NCI-H1694 (cell line): ENCODE measurements around the gene PDLIM3.
"Not testable (repeated sequence)": the region's sequence is repeated elsewhere in the genome, so short reads cannot be mapped to it uniquely, and the experiment has no call there.

Experiments used
- DNase-seq: peaks from one replicate; lab custom pipeline; 2025; lab: John Stamatoyannopoulos, UW

PDLIM3 gene

DNA sequence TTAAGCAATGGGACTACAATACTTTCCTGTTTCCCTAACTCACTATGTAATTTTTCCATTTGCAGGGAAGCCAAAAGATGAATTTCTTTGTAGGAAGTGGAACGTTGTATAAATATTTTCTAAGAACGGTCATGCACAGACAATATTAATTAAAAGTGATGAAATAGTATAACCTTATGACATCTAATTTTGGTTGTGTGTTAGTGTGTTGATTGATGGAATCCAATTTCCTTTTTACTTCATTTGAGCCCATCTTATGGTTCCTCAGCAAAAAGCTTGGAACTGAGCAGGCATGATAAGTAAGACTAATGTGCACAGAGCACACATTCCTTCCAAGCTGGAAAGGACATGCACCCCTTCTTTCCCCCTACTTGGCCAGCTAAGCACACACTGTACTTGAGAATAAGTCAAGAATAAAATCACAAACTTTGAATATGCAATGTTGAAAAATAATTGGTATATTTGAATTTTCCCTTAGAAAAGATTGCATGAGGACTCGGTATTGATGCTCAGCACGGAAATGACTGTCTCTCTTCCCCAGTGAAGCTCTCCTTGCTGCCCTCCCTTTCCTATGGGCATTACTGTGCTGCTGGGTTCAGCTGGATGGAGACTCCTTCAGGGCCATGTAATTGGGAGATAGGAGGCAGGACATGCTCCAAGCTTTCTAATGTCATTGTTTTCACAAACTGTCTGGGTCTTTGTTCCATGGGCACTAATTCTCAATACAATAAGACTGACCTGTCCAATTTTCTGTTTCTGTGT lies 19.2 kb upstream of the PDLIM3 start:
- no peak for DNase-seq

DNA sequence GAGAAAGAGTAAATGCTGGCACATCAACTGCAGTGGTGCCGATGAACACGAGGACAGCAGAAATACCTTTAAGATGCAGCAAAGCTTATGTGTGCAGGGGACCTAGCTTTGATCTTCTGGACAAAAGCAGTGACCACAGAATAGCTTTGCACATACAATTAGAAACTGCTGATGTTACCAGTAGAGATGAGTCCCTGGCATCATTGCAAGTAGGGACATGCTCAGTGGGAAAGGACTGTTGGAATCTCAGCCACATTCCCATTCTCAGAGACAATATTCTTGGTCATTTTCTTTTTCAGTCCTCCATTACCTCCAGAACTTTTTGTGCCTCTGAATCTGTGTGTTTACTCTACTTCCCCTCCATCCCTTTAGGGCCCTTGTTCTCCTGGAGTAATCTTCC lies 16.9 kb upstream of the PDLIM3 start:
- DNase-seq = no peak

DNA sequence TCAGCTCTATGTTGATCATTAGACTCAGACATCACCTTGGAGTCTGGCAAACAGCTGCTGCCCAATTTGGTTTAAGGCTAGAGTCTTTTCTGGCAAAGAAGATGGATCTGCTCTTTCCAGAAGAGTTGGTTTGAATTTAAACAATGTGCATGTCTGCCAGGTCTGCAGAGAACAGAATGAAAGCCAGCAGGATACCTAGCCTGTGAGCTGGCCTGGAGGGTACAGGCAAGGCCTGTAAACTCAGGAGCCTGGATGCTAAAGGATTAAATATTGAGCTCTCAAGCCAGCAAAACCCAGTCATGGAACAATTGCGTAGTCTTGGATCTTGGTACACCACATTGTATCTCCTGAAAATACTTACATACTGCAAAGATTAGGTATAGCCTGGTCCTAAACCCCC lies 15.6 kb upstream of the PDLIM3 start:
- DNase-seq = no peak

DNA sequence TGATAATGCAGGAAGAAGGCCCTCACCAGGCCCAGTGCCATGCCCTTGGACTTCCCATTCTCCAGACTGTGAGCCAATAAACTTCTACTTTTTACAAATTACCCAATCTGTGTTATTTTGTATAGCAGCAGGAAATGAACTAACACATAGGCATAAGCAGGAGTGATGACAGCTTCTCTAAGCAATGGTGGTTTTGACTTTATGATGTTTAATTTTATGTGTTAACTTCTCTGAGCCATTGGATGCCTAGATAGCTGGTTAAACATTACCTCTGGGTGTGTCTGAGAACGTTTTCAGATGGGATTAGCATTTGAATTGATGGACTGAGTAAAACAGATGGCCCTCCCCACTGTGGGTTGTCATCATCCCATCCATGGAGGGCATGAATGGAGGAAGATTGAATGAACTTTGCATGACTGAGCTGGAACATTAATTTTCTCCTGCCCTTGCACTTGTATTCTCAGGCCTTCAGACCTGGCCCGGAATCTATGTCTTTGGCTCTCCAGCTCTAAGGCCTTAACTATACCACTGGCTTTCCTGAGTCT lies 13.9 kb upstream of the PDLIM3 start:
- no peak for DNase-seq

DNA sequence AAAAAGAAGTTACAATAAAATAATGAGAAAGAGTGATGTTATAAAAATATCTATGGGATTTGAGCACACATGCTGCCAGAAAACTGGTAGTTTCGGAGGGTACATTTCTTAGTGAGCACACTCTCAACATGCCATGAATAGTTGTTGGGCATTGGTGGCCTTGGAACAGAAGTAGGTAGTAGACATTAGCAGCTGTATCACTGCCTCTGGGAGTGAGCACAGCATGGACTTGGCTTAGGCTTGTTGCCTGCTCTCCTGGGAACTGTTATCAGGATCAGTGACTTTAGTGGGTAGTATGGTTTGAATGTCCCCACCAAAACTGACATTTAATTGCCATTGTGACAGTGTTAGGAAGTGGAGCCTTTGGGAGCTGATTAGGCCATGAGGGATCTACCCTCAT lies 13.3 kb upstream of the PDLIM3 start:
- no peak for DNase-seq

DNA sequence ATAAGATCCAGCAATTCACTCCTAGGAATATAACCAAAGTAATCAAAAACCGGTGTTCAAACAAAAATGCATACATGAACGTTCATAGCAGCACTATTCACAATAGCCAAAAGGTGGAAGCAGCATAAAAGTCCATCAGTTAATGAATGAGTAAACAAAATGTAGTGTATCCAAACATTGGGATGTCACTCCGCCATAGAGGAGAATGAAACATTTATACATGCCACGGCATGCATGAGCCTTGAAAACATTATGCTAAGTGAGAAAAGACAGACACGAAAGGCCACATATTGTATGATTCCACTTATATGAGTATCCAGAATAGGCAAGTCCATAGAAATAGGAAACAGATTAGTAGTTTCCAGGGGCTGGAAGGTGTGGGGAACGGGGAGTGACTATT lies 11.0 kb upstream of the PDLIM3 start:
- DNase-seq = no peak

DNA sequence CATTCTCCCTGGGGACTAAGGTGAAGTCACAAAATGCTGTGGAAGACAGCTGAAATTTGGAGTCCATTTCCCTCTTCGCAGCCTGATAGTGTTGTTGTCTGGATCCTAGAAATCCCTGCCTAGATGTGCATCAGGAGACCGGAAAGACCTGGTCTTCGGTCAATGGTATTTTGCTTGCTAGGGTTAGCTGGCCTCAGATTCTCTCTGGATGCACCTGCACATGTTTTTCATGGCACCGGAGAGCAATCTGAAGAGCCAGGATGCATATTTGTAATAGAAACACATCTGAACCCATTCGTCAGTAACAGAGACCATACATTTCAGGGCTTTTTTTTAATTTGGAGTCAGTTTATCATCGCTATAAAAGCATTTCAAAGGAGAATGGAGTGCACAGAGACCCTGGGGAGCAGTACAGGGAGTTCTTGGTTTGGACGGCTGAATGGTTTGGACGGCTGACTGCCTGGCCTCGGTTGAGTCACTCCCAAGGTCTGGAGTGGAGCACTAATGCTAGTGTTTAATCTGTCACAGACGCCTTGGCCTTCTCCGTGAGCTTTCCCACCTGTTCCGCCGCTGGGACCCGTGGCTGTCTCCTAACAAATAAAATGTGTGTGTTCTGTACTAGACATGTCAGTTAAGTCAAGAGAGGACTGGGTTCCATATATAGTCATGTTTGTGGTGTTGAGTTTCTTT lies 7.5 kb upstream of the PDLIM3 start:
- no peak for DNase-seq

DNA sequence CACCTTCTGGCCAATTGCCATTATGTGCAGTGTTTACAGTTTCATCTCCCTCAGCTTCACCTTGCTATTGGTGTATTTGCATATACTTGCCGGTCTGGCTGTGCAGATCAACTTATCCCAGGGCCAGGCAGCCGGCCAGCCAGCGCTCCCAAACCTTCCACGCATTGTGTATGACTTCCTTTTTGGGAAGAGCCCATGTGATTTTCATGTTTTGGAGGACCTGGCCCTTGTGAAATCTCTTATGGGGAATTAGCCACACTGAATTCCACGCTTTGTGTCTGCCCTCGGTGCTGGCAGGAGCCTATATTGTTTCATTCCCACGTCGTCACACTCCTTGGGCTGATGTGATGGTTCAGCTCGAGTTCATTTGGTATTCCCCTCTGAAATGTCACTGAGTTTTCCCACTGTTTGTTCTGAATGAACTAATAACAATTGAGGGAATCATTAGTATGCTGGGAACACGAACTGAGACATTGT lies 6.0 kb upstream of the PDLIM3 start:
- no peak for DNase-seq

DNA sequence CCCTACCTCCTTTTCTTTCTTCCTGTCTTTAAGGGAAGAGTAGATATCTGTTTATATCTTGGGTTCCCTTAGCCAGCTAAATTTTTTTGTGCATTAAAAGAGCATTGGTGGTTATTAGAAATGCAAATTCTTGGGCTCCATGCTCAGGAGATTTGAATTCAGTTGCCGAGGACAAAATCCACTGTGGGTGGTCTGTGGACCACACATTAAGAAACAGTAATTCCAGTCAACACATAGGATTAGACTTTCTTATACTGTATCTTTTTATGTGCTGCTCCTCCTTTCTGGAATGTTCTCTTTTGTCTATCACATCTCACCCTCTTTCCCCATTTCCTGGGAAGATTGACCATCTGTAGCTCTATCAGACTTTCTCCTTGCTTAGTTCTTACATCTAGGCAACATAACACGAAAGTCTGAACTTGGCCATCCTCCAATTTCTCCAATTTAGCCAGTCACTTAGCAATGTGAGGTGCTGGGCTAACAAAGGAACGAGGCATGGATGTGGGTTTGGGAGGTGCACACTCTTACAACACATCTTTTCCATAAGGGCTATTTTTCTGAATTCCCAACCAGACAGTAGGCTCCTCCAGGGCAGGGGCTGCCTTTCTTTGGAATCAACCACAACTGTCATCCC lies 5.3 kb upstream of the PDLIM3 start:
- DNase-seq = no peak

DNA sequence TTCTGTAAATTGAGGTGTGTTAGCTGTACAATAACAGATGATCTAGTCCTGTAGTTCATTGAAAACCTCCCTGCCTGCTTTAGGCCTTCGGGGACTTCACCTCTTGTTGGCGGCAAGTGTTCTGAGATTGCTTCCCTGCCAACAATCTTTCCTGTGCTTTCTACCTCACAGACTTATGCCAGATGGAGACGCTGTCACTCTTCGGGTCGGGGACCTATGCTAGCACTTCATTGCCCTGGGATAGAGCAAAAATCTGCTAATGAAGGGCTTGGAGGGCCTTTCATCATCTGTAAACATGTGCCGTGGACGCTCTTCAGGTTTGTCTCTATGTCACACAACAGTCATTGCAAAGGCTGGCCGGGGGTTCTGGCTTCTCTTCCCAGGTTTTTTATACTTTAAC lies 4.7 kb upstream of the PDLIM3 start:
- DNase-seq = no peak

DNA sequence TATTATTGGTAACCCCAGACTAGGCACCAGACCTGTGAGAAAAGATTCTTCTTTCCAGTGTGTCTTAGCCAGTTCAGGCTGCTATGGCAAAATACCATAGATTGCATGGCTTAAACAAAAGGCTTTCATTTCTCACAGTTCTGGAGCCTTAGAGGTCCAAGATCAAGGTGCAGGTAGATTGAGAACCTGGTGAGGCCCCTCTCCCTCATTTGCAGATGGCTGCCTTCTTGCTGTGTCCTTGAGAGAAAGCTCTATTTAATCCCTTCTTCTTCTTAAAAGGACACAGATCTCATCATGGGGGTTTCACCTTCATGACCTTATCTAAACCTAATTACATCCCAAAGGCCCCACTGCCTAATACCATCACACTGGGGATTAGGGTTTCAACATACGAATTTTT lies 3.5 kb upstream of the PDLIM3 start:
- no peak for DNase-seq

DNA sequence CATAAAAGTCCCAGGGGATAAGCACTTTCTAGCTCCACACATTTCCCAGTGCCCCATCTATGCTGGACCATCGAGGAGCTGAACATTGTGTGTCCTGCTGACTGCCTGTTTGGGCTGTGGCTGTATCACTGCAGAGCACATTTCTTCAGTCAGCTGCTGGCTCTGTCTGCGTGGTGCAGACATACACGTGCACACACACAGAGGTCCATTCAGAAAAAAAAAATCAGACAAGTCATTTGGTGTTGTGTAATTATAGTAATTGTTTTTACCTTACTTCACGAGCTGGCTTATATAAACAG lies 1.1 kb upstream of the PDLIM3 start:
- no peak for DNase-seq

DNA sequence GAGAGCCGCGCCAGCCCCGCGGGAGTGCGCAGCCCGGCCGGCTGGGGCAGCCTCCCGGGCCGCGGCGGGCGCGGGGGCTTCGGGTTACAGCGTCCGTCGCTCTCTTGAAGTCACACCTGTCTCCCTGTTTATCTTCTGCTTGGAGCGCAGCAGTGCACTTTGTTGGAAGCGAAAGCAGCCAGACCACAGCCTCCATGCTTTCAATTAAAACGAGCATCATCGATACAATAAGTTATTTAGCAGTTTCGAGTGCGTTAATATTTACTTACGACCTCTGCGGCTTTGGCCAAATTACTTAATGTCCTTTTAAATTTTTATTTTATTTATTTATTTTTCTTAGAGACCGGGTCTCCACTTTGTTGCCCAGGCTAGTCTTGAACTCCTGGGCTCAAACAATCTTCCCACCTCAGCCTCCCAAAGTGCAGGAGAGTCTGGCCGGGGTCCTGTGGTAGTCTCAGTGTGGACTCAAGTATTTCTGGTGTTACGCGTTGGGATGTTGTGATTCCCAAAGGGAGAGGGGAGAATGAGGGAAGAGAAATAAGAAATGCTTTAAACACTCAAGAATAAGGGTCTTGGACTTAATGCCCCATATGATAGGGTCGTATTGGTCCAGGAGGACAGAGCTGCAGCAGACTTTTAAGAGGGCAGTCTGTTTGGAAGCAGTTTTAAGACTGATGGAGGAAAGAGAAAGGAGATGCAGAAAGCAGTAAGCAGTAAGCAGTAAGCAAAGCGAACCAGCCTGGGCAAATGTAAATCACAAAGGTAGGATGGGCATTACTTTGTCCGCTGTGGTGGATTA lies 504 bp upstream of the PDLIM3 start:
- DNase-seq = no peak

DNA sequence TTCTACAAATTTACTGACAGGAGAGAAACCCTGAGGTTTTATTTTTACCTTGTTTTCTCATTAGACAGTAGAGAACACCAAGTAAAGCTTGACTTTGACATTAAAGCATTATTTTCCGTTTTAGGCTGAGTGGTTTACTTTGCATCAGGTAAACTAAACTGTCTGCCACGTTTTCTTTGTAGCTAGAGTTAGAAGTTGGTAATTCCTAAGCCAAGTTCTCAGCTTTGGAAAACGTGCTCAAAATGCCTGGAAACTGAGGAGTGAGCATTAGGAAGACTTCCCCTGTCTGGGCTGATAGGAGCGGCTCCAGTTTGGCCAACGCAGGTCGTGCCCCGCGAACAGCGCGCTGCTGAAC lies 819 bp downstream of the PDLIM3 start:
- no peak for DNase-seq

DNA sequence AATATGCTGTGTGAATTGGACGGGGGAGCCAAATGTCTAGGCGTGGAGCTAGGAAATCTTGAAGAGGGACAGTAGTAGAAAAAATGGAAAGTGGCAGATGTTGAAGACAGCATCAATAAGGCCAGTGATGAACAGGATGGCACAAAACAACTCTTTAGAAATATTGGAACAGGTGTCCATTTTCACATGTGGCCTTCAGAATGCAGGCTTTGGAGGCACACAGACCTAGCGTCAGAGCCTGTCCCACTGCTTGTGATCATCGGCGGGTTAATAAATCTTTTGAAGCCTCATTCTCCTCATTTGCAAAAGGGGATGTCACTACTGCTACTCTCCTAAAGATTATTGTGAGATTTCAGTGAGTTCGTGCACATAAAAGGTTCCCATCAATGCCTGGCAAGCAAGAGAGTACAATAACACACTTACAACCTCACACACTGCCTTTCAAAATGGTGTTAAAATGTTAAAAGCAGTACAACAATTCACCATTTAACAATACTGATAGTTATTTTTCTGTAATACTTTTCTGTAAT lies 2.4 kb downstream of the PDLIM3 start:
- DNase-seq = no peak

DNA sequence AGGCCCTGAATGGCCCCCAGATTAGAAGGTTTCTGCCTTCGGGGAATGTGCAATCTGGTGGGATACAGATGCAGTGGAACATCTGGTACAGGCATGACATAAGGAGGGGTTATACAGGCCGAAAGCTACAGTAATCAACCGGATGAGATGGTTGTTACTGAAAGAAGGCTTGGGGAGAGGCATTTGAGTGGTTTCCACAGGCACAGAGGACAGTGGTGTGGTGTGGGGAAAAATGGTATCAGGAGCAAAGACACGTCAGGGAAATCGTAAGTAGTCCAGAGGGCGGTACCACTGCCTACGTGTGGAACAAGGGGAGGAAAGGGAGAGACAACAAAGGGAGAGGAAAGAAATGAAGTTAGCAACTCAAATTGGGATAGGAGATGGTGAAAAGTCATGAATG lies 3.0 kb downstream of the PDLIM3 start:
- DNase-seq = no peak

DNA sequence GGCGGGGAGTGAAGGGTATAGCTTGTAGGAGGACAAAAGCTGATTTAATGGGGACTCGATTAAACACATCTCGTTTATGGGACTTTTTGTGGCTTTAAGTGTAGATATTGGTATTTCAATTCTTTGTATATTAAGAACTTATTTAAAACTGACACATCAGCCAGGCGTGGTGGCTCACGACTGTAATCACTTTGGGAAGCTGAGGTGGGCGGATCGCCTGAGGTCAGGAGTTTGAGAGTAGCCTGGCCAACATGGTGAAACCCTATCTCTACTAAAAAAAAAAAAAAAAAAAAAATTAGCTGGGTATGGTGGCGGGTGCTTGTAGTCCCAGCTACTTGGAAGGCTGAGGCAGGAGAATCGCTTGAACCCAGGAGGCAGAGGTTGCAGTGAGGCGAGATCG lies 3.7 kb downstream of the PDLIM3 start:
- DNase-seq = not testable (repeated sequence)

DNA sequence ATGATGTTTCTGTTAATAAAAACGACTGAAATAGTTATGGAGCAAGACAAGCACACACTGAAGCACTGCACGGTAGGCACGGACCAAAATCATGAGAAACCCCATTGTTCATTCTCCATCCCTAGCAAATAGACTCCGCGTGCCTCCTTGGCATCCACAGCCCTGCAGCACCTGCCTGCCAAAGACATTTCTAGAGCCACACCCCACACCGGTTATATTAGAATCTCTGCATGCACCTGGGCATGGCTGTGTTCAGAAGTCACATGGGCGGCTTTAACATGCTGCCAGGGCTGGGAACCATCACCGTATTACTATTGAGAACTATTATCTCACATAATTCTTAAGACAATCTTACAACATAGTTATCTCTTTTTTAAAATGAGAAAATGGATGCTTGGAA lies 5.9 kb downstream of the PDLIM3 start:
- no peak for DNase-seq

DNA sequence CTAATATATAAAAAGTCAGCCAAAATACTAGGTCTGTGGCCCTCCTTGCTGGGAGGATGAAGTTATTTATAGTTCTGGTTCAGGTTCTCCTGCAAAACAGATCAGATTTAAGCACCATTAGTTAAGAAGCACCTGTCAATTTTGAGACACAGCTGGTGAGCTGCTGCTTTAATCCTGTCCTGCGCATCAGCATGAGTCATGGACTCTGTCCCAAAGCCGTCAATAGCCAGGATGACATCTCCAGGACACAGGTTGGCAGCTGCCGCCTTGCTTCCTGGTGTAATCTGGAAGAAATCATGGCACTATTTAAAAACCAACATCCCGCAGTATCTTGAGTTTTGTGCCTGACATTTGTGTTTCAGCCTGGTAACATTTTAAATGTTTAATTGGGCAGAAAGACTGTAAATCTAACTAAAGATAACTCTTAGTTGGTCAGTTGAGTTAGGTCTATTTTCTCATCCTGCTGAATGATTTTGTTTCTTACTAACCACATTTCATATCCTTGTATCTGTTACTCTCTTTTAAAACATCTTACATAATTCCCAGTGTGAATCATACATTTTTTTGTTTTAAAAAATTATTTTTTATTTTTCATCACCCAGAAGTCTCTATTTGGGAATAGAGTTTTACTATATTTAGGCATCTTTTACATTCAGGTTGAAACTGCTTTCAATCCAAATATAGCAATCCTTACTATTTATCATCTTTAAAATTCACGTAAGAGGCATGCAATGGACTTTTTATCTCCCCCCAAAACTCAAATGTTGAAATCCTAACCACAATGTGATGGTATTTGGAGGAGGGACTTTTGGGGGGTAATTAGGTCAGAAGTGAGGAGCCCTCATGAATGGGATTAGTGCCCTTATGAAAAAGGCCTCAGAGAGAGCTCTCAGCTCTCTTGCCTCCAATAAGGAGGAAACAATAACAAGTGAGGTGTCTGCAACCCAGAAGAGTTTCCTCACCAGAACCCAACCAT lies 10.1 kb downstream of the PDLIM3 start:
- no peak for DNase-seq

DNA sequence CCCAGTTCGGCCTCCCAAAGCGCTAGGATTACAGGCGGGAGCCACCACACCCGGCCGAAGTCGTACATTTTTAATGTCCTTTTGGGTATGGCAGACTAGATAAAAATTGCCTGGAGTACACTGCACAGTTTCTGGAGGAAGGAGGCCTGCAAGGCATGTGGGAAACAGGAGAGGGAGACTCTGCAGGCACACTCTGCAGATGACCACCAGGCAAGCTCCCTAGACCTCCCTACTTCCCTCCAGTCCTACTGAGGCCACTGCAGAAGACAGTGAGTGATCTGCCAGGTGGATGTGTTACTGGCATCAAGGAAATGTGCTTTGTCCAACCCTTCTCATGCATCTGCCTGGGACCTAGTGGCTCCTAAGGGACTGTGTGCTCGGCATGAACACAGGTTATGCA lies 11.4 kb downstream of the PDLIM3 start:
- no peak for DNase-seq

DNA sequence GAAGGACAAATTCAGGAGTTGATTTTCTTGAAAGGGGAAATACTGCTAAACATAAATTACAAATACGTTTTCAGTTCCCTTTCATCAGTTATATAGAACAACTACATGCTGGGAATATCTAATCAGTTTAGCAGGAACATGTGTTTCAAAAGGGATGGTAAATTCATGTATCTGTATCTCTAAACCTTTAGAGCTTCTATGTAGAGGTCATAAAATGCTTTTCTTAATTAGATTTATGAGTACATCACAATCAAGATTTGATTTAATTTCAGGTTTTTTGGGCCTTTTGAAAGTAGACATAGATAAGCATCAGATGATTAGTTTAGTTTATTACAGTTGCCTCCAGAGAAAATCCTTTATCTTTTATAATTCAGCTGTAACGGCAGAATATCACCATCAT lies 12.9 kb downstream of the PDLIM3 start:
- DNase-seq = no peak
